Adrenal gland (tissue), 5 donors: ENCODE data around the gene SCGN.

ENCODE experiments used
- POLR2A ChIP-seq, 2 donors: fragments of 450-650 bp; IDR thresholded peaks; one replicate each; pipeline ENCODE4 v1.6.1; 2017; ENCODE audit warnings: antibody characterized with exemption in 2 of 2, mild to moderate bottlenecking in 2 of 2, moderate library complexity in 1 of 2
- TF ChIP-seq, protein P1 (sequence below), 6 experiments: fragments of 450-650 bp in 4 of 6; fragments of 200-600 bp in 2 of 6; sonication (generic) in 1 of 6; IDR thresholded peaks; 1 replicate in 5 of 6; 2 replicates in 1 of 6; pipeline versions ENCODE4 v1.5.1 to v1.8.0; 2016 to 2021; ENCODE audit warnings: antibody characterized with exemption in 6 of 6, mild to moderate bottlenecking in 2 of 6, moderate library complexity in 1 of 6
- donor health status: DM: no; HTN: no; CAD: no.

DNA sequence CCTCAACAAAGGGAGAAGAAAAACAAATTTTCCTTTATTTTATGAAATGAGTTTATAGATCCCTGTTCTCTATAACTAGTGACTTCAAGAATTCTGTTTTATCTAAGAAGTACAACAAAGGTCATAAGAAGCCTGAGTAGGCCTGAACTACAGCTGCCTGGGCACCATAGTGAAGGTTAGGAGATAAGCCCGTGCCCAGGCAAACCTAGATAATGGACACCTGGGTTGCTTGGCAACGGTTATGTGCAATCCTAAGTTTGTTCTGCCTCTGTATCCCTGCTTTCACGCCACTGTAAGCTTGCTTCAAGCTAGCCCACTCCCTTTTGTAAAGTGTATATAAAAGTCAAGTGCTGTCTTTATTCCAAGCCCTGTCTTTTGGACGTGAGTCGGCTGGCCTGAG, 23.2 kb downstream of the SCGN start:
- TF ChIP-seq, protein P1, sequence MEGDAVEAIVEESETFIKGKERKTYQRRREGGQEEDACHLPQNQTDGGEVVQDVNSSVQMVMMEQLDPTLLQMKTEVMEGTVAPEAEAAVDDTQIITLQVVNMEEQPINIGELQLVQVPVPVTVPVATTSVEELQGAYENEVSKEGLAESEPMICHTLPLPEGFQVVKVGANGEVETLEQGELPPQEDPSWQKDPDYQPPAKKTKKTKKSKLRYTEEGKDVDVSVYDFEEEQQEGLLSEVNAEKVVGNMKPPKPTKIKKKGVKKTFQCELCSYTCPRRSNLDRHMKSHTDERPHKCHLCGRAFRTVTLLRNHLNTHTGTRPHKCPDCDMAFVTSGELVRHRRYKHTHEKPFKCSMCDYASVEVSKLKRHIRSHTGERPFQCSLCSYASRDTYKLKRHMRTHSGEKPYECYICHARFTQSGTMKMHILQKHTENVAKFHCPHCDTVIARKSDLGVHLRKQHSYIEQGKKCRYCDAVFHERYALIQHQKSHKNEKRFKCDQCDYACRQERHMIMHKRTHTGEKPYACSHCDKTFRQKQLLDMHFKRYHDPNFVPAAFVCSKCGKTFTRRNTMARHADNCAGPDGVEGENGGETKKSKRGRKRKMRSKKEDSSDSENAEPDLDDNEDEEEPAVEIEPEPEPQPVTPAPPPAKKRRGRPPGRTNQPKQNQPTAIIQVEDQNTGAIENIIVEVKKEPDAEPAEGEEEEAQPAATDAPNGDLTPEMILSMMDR (IDR thresholded peaks at IDR 0.05) = no peak
- TF ChIP-seq POLR2A (IDR thresholded peaks at IDR 0.05) = no peak
